ENCODE measurements around the gene WAS.

DNA sequence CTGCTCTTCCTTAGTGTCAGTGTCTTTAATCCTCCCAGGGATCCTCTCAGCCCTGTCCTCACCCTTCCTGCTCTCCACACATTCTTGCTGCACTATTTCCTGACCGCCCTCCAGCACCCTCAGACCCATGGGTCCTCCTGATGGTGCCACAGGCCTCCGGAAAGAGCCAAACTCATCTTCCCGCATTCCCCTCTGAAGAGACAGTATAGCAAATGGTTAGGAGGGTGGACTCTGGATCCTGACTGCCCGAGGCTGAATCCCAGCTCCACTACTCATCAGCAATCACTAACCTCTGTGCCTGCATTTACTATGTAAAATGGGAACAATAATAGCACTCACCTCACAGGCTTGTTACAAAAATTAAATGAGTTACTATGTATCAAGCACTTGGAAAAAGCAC is 19.1 kb downstream of the WAS start:
- TF ChIP-seq, protein P1, sequence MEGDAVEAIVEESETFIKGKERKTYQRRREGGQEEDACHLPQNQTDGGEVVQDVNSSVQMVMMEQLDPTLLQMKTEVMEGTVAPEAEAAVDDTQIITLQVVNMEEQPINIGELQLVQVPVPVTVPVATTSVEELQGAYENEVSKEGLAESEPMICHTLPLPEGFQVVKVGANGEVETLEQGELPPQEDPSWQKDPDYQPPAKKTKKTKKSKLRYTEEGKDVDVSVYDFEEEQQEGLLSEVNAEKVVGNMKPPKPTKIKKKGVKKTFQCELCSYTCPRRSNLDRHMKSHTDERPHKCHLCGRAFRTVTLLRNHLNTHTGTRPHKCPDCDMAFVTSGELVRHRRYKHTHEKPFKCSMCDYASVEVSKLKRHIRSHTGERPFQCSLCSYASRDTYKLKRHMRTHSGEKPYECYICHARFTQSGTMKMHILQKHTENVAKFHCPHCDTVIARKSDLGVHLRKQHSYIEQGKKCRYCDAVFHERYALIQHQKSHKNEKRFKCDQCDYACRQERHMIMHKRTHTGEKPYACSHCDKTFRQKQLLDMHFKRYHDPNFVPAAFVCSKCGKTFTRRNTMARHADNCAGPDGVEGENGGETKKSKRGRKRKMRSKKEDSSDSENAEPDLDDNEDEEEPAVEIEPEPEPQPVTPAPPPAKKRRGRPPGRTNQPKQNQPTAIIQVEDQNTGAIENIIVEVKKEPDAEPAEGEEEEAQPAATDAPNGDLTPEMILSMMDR (IDR thresholded peaks at IDR 0.05; ENCODE audit: poor library complexity): no peak
- TF ChIP-seq EZH2 (IDR thresholded peaks at IDR 0.05; ENCODE audit: borderline replicate concordance): no peak
- no peak for TF ChIP-seq EZH2phosphoT487 (IDR thresholded peaks at IDR 0.05; ENCODE audit: low read depth, severe bottlenecking, unreplicated experiment)
